Central memory CD4-positive, alpha-beta T cell (primary cell): ENCODE results near the gene GNB1L.
"Not testable (repeated sequence)": the region's sequence is repeated elsewhere in the genome, so short reads cannot be mapped to it uniquely, and the experiment has no call there.

Source experiments
- DNase-seq: peaks from one replicate; pipeline ENCODE4 v3.0.0; 2022

Gene GNB1L

DNA sequence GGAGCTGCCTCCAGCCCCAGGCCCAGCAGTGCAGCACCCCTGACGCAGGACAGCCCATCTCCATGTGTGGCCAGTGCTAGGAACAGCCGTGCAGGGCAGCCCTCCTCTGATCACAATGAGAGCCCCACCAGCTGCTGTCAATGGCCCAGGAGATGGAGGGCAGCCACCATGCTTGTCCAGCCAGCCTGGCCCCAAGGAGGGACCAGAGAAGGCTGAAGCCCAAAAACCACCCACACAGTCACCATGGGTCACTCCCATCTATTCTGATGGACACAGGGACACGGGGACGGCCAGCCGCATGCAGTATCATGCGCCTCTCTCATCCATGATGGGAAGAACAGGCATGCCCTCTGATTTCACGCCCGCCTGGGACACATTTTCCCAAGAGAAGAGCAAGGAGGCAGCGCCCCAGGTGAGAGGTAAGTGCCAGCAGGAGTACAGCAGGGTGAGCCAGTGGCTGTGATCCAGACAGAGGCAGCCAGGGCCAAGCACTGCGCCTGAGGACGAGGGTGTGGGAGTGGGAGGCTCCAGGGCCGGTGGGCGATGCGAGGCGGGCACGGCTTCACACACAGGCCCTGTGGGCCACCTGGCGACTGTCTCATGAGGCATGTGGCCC, 33.6 kb upstream of the GNB1L start:
- no peak for DNase-seq

DNA sequence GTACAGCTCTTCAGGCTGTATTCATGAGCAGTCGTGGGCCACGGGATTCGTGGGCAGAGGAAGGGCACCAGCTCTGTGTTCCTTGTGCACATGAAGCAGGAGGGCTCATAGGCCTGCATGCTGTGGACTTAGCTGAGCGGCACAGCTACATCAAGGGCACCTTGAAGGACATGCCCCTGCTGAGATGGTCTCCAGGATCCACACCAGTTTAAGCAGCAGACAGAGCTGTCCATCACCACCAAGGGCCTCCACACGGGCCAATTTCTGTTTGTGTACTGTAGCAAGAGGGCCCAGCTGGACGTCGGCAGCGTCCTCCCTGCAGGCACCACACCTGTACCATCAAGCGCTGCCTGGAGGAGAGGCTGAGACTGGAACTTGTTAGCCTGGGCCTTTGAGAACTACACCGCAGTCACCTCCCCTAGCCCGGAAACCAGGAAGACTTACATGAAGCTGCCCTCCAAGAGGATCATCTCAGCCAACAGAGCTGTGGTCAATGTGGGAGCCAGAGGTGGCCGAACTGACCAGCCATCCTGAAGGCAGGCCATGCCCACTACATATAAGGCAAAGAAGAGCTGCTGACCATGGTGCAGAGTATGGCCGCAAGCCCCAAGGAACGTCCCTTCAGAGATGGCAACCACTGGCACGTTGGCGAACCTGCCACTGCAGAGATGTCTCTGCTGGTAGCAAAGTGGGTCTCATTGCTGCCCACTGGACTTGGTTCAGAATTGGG, 32.7 kb upstream of the GNB1L start:
- no peak for DNase-seq

DNA sequence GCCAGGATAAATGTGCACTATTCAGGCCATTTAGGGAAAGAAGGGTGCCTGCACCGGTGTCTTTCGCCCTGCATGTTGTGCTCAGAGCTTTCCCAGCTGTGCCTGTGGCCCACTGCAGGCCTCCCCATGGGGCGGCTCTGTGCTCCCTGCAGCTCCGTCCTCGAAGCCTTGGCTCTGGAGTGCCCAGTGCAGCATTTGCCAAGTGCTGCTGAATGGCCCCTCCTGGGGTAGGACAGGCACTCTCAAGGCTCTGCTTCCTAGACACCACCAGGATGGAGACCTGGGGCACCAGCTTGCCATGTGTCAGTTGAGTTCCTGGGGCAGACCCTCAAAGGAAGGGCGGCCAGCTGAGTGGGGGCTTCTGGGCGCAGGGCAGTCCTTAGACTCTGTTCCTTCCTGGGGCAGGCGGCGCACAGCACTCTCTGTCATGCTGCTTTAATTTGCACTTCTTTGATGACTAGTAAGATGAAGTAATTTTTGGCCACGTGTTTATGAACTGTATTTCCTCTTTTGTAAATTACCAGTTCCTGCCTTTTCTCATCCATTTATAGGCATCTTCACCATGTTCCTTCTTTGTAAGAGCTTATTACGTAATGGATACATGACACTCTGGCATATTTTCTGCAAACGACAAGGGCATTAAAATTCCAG, 32.1 kb upstream of the GNB1L start:
- DNase-seq: peak; percentile 50

GRCh38 chr22:19885841-19886592, 31.3 kb upstream of the GNB1L start:
- no peak for DNase-seq

GRCh38 chr22:19884954-19885751, 30.5 kb upstream of the GNB1L start:
- no peak for DNase-seq

DNA sequence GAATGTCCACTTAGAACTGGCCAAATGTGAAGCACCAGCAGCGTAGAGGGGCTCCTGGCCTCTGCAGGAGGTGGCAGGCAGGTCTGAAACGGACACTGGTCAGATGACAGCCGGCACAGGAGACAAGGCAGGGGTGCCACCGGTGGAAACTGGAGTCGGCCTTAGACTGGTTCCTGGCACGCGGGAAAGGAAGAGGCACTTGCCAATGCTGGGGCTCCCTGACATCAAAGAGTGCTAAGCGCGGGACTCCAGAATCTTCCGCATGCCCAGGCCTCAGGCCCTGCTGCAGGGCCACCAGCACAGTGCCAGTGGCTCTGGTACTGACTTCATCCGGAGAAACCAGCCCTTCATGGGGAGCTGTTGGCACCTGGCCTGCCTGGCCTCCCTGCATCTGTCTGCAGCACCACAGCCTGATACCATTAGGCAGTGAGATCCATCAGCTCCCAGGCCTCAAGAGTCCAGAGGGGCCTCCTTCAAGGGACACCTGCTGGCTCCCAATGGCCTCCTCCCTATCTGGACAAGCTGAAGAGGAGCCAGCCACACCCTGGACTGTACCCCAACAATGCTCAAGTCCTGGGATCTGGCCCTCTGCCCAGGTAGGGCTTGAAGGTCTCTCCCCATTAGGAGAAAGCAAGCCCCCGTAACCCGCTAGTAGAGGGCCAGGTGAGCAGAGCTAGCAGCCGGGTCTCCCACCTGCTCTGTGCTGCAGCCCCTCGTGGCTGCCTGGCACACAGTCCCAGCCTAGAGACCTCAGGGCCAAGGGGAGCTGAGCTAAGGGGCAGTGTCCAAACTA, 29.7 kb upstream of the GNB1L start:
- DNase-seq: no peak

GRCh38 chr22:19883446-19883845, 28.8 kb upstream of the GNB1L start:
- not testable (repeated sequence) for DNase-seq

DNA sequence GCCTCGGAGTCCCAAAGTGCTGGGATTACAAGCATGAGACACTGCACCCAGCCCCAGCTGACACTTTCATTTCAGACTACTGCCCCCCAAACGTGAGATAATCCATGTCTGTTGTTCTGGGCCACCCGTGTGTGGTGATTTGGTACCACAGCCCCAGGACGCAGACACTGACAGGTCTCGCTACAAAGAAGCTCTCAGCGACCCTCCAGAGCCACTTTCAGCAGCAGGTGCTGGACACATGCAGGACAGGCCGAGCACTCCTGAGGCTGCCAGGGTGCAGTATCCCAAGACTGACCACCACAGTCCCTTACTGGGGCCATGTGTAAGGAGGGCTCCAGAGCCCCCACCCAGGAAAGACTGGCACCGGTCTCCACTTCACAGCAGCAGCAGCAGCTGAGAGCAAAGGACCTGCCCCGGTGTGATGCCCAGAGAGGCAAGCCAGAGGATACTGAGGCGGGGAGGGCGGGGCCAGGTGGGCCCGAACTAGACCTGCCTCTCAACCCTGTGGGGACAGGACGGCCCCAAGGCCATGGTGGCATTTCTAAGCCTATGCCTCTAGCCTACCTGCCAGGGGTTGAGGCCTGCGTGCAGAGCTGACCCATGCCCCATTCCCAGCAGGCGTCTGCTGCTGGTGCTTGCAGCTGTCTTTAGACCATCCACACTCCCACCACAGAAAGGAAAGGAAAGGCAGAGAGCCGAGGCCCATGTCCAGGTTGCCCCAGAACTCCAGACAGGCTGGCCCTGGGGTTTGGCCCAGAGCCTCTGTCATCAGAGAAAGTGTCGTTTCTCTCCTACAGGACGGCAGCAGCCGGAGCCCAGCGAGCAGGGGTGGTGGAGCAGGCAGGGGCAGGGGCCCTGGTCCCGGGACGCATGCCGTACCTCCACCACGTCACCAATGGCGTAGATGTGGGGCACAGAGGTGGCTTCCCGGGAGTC, 28.0 kb upstream of the GNB1L start:
- no peak for DNase-seq

DNA sequence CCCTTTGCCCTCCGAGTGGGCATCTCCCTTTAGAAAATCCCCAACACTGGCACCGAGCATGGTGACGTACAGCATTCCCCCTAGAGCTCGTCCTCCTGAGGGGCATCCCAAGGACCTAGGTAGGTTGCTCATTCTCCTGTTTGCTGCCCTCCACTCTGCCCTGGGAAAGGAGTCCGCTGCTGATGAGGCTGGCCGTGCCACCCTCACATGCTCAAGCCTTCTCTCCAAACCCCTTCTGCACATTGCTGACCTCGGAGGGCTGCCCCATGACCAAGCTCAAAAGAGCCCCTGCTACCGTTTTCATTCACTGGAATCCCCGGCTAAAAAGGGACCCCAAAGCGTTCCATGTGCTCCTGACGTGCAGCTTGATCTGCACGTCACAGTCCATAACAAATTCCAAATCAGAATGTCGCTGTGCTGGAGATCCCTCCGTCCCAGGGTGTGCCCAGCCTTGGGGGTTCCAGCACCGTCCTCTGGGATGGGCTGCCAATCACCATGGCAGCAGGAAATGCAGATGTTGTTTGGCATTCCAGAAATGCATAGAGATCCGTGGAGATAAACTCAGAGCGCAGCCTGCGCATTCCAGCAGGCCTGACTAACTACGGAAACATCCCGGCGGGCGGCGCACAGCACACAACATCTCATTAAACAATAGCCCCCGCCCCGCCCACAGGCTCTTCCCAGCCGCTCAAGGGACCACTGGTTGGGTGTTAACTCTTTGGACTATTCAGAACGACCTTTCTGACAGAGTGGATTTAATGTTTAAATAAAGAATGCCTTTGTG, 26.3 kb upstream of the GNB1L start:
- no peak for DNase-seq

DNA sequence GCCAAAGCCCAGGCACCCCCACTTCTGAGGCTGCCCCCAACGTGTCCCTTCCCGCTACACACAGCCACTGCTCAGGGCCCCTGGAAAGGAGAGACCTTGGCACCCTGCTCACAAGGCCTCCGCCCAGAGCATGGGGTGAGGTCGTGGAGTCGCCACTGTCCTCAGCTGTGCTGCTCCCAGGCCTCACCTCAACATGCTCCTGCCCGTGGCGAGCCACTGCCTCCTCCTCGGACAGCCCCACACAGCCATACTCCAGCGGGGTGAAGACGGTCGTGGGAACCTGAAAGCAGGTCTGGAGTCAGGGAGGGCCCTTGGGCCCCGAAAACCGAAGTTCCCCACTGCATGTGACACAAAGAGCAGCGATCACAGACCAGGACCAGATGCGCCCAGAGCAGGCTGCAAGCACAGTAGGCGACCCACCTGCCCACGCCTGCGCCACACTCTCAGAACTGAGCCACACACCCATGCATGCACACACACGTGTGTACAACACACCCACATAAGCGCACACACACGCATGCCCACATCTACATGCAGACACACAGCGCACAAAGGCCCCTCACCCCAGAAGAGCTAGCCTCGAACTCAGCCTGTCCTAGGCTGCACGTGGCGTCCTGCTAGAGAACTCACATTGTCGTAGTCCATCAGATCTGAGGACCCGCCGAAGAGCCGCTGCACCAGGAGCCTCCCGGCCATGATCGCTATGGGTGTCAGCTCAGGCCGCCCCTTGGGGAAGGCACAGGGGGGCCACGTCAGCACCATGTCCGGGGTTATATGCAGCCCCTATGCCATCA, 25.5 kb upstream of the GNB1L start:
- DNase-seq: no peak

DNA sequence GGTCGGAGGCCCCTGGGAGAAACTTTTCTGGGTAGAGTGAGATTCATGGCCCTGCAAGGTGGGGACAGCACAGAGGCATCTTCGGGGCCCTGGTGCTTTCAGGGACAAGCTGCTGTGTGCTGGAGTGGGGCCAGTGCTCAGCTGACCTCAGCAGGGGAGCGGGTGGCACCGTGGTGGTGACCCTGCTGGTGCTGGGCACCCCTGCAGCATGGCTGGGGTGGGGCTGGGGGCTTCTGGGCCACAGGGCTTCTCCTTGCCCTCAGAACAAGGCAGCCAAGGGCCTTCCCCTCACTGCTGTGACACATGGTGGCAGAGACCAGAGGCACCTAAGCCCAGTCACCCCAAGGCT, 24.9 kb upstream of the GNB1L start:
- no peak for DNase-seq

DNA sequence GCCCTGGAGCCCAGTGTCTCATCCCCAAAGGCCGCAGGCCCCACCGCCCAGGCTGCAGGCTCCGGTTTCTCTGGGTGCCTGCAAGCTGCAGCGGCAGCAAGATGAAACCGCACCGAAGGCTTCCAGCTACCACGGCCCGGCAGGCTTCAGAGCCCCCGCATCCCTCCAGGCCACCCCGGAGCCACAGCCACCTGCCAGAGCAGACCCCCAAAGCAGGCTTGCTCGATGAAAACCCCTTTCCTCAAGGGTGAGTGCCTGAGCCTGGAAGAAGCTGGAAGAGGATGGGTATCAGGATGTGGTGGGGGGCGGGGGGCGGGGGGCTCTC, 24.5 kb upstream of the GNB1L start:
- no peak for DNase-seq

- DNase-seq: no peak
Observed at GRCh38 chr22:19878461-19879245, 24.0 kb upstream of the GNB1L start.

- DNase-seq: no peak
Observed at GRCh38 chr22:19877626-19878339, 23.1 kb upstream of the GNB1L start.

GRCh38 chr22:19876941-19877625, 22.4 kb upstream of the GNB1L start:
- no peak for DNase-seq

- DNase-seq: no peak
Observed at GRCh38 chr22:19876314-19876940, 21.8 kb upstream of the GNB1L start.
